GM06990 (cell line): ENCODE measurements around the gene ZFYVE19.

Source experiments
- DNase-seq: peaks from one replicate; pipeline ENCODE4 v3.0.0-alpha.2; 2011; ENCODE audit not compliant: insufficient read length; ENCODE audit errors: extremely low read depth
- H3K27me3 ChIP-seq: replicated peaks from 2 replicates; pipeline ENCODE4 v1.6.0; 2011; ENCODE audit warnings: low read length; ENCODE audit not compliant: control insufficient read depth, insufficient read depth
- H3K36me3 ChIP-seq: 2 replicates; pipeline ENCODE4 v1.5.1; 2011; ENCODE audit warnings: low read length; ENCODE audit not compliant: control insufficient read depth, insufficient read depth
- H3K4me3 ChIP-seq: replicated peaks from 2 replicates; pipeline ENCODE4 v1.5.1; 2011; ENCODE audit warnings: low read depth, mild to moderate bottlenecking, control low read depth, low read length
- TF ChIP-seq, protein P1 (sequence below): IDR thresholded peaks from 2 replicates; pipeline ENCODE4 v1.5.1; 2011; ENCODE audit warnings: low read length, control low read depth, mild to moderate bottlenecking, inconsistent platforms; ENCODE audit not compliant: insufficient read depth, poor library complexity, severe bottlenecking

The ZFYVE19 gene

DNA sequence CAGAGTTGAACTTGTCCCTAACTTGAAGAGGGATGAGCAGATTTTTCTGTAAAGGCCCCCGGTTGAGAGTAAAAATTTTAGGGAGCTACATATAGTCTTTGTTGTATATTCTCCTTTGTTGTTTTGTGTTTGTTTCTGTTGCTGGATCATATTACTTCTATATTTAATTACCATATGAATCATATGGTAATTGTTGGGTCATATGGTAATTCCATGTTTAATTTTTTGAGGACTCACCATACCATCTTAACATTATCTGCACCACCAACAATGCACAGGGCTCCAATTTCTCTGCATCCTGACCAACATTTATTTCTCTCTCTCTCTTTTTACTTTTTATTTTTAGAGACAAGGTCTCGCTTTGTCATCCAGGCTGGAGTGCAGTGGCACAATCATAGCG is 7.4 kb upstream of the ZFYVE19 start:
- no peak for DNase-seq
- Histone ChIP-seq H3K4me3 (no peak overlapping the region), H3K27me3 (no peaks in the 10 kb centered on the region), H3K36me3 (peaks cover 2% of the 10 kb centered on the region)
- TF ChIP-seq, protein P1, sequence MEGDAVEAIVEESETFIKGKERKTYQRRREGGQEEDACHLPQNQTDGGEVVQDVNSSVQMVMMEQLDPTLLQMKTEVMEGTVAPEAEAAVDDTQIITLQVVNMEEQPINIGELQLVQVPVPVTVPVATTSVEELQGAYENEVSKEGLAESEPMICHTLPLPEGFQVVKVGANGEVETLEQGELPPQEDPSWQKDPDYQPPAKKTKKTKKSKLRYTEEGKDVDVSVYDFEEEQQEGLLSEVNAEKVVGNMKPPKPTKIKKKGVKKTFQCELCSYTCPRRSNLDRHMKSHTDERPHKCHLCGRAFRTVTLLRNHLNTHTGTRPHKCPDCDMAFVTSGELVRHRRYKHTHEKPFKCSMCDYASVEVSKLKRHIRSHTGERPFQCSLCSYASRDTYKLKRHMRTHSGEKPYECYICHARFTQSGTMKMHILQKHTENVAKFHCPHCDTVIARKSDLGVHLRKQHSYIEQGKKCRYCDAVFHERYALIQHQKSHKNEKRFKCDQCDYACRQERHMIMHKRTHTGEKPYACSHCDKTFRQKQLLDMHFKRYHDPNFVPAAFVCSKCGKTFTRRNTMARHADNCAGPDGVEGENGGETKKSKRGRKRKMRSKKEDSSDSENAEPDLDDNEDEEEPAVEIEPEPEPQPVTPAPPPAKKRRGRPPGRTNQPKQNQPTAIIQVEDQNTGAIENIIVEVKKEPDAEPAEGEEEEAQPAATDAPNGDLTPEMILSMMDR = no peak

DNA sequence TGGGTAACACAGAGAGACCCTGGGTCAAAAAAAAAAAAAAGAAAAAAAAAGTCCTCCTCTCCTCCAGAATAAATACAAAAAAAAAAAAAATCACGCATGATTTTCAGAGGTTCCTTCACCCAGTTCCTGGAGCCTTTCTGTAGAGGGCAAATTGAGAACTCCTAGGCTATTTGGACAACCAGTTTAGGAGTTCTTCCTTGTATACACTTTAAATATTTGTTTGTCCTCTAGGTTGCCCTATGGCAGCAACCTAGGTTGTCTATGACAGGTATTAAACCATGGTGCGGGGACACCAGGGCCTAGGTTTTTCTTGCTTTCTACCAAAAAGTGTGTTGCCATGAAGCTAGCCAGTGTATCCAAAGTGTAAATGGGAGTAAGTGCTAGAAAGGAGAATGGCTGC is 3.8 kb upstream of the ZFYVE19 start:
- no peak overlapping the region for H3K4me3 ChIP-seq
- peaks cover 2% of the 10 kb centered on the region for H3K36me3 ChIP-seq
- TF ChIP-seq, protein P1 = no peak
- DNase-seq = no peak
- H3K27me3 ChIP-seq = no peaks in the 10 kb centered on the region

DNA sequence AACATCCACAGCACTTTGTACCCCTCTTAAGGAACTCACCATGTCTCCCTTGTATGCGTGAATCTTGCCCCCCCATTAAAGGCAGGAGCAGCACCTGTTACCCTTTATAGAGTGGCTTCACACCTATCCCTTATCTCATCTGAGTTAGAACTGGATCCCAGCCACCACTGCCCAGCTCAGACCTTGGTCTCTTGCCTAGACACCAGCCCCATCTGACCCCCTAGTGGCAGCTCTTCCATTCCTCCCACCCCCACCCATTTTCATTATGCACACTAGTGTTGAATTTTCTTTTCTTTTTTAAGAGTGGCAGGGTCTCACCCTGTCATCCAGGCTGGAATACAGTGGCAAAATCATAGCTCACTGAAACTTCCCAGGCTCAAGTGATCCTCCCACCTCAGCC is 3.2 kb upstream of the ZFYVE19 start:
- DNase-seq = no peak
- H3K36me3 ChIP-seq = peaks cover 2% of the 10 kb centered on the region
- no peak overlapping the region for H3K4me3 ChIP-seq
- TF ChIP-seq, protein P1 = no peak
- no peaks in the 10 kb centered on the region for H3K27me3 ChIP-seq

DNA sequence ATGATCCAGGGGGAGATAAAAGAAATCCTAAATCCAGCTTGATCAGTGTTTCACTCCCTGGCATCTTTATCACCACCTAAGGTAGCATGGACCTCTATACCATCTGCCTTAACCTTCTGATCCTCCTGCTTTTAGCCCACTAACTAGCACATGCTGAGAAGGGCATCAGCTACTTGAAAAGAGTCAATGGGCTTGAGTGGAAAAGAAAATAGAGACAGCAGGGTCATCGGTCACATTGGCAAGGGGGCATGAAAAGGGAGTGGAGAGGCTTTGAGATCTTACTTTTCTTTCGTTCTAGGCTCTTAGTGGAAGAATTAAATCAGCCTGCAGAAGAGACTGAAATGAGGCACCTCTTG is 239 bp upstream of the ZFYVE19 start:
- peaks cover 4% of the 10 kb centered on the region for H3K36me3 ChIP-seq
- H3K27me3 ChIP-seq = no peaks in the 10 kb centered on the region
- peak overlapping the region; percentile 96 for H3K4me3 ChIP-seq
- TF ChIP-seq, protein P1 = no peak
- no peak for DNase-seq

DNA sequence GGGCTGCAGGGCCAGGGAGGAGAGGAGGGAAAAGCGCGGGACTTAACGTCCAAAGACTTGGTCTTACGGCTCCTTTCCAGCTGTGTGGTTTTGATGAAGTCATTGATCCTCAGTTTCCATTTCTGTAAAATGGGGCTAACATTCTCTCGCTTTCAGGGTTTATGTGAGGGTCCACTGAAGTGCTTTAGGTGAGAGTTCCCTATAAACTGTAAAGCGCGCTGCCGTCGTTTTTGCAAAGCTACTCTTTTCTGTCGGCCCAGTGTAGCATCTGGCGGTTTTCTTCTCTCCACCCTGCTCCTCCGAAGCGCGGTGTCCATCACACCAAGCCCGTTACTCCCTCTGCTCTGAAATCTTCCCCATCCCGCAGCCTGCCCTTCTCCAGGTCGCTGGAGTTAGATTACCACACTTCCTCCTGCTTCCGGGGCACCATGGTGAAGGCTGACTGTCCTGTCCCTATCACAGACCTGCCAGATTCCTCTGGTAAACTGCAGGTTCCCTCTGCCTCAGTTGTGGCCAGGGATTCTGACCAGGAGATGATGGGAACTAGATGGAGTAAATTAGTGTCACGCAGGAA is 1.1 kb downstream of the ZFYVE19 start:
- Histone ChIP-seq H3K27me3 (no peaks in the 10 kb centered on the region), H3K4me3 (peak overlapping the region; percentile 96), H3K36me3 (peaks cover 1% of the 10 kb centered on the region; the same call in 1 of the 2 replicates)
- no peak for DNase-seq
- TF ChIP-seq, protein P1 = no peak
